Activated CD4-positive, alpha-beta T cell treated with anti-CD3 and anti-CD28 coated beads, Interleukin-2, amount 10 ng/mL, durations not matched to agents 24 days and 14 days (primary cell): ENCODE data around the gene C10orf90. TPM values are rescaled to one million over a fixed set of nuclear protein-coding genes. Genes with fewer than 3 reads are reported as not detected.

ENCODE experiments used
- DNase-seq: peaks from one replicate; pipeline ENCODE4 v3.0.0; 2022
- H3K27ac Mint-ChIP-seq: one replicate; pipeline ENCODE4 v1.8.0; 2022; ENCODE audit warnings: mild to moderate bottlenecking, mixed read lengths
- H3K27me3 Mint-ChIP-seq: one replicate; pipeline ENCODE4 v1.8.0; 2022; ENCODE audit warnings: mixed read lengths
- H3K36me3 Mint-ChIP-seq: one replicate; pipeline ENCODE4 v1.8.0; 2022; ENCODE audit warnings: low read depth, mild to moderate bottlenecking, mixed read lengths
- H3K4me1 Mint-ChIP-seq: one replicate; pipeline ENCODE4 v1.8.0; 2021; ENCODE audit warnings: mixed read lengths
- H3K4me3 Mint-ChIP-seq: one replicate; pipeline ENCODE4 v1.8.0; 2022; ENCODE audit warnings: mild to moderate bottlenecking, moderate library complexity, mixed read lengths
- H3K9me3 Mint-ChIP-seq: one replicate; pipeline ENCODE4 v1.8.0; 2021; ENCODE audit warnings: mixed read lengths
- intact Hi-C: fragments of 100-400 bp; cut with micrococcal nuclease; formaldehyde crosslinking; loops from one replicate; pipeline ENCODE4 v1.15.1; 2023
- total RNA-seq: library from RNA; stranded (reverse); gene quantifications from 2 replicates; pipeline ENCODE4 v1.2.3, GENCODE V29; 2022

The C10orf90 gene
- total RNA-seq, 1 donor from 2014 or later, result not detected

- Mint-ChIP-seq H3K4me1 (no peaks in the 10 kb centered on the region), H3K9me3 (peaks cover 7% of the 10 kb centered on the region), H3K36me3 (no peaks in the 10 kb centered on the region), H3K4me3 (no peak overlapping the region), H3K27ac (no peak overlapping the region), H3K27me3 (no peaks in the 10 kb centered on the region)
- DNase-seq, result no peak
- intact Hi-C loops, result no loop called here
Observed at GRCh38 chr10:126687121-126687606, 16.7 kb upstream of the C10orf90 start.

- intact Hi-C loops, result no loop called here
- Mint-ChIP-seq H3K4me3 (no peak overlapping the region), H3K4me1 (no peaks in the 10 kb centered on the region), H3K36me3 (no peaks in the 10 kb centered on the region), H3K9me3 (peaks cover 7% of the 10 kb centered on the region), H3K27me3 (no peaks in the 10 kb centered on the region), H3K27ac (no peak overlapping the region)
- DNase-seq, result no peak
Observed at GRCh38 chr10:126686719-126687118, 16.2 kb upstream of the C10orf90 start.

- Mint-ChIP-seq H3K4me1 (no peaks in the 10 kb centered on the region), H3K4me3 (no peak overlapping the region), H3K9me3 (peaks cover 7% of the 10 kb centered on the region), H3K27ac (no peak overlapping the region), H3K27me3 (no peaks in the 10 kb centered on the region), H3K36me3 (no peaks in the 10 kb centered on the region)
- intact Hi-C loops, result no loop called here
- DNase-seq, result no peak
Observed at GRCh38 chr10:126686268-126686667, 15.8 kb upstream of the C10orf90 start.

- DNase-seq, result no peak
- intact Hi-C loops, result no loop called here
- no peak overlapping the region for H3K4me3 Mint-ChIP-seq
- no peaks in the 10 kb centered on the region for H3K27me3 Mint-ChIP-seq
- H3K9me3 Mint-ChIP-seq, result peaks cover 7% of the 10 kb centered on the region
- H3K4me1 Mint-ChIP-seq, result no peaks in the 10 kb centered on the region
- no peaks in the 10 kb centered on the region for H3K36me3 Mint-ChIP-seq
- H3K27ac Mint-ChIP-seq, result no peak overlapping the region
Observed at GRCh38 chr10:126685756-126686155, 15.3 kb upstream of the C10orf90 start.

- H3K4me1 Mint-ChIP-seq, result no peaks in the 10 kb centered on the region
- H3K9me3 Mint-ChIP-seq, result peaks cover 7% of the 10 kb centered on the region
- no peak overlapping the region for H3K4me3 Mint-ChIP-seq
Observed at GRCh38 chr10:126684171-126684745, 13.8 kb upstream of the C10orf90 start.

GRCh38 chr10:126683466-126683865 lies 13.0 kb upstream of the C10orf90 start:
- peaks cover 4% of the 10 kb centered on the region for H3K9me3 Mint-ChIP-seq

More at GRCh38 chr10:126684171-126684745, 13.8 kb upstream of the C10orf90 start:
- intact Hi-C loops, result no loop called here
- Mint-ChIP-seq H3K36me3 (no peaks in the 10 kb centered on the region), H3K27ac (no peak overlapping the region), H3K27me3 (no peaks in the 10 kb centered on the region)
- DNase-seq, result no peak

GRCh38 chr10:126675656-126676438 lies 5.4 kb upstream of the C10orf90 start:
- H3K27ac Mint-ChIP-seq, result no peak overlapping the region
- H3K36me3 Mint-ChIP-seq, result no peaks in the 10 kb centered on the region
- H3K4me1 Mint-ChIP-seq, result no peaks in the 10 kb centered on the region
- peaks cover 9% of the 10 kb centered on the region for H3K9me3 Mint-ChIP-seq
- H3K27me3 Mint-ChIP-seq, result no peaks in the 10 kb centered on the region
- intact Hi-C loops, result no loop called here
- DNase-seq, result no peak
- H3K4me3 Mint-ChIP-seq, result no peak overlapping the region

More at GRCh38 chr10:126683466-126683865, 13.0 kb upstream of the C10orf90 start:
- intact Hi-C loops, result no loop called here
- no peaks in the 10 kb centered on the region for H3K27me3 Mint-ChIP-seq
- DNase-seq, result no peak
- no peaks in the 10 kb centered on the region for H3K36me3 Mint-ChIP-seq
- H3K27ac Mint-ChIP-seq, result no peak overlapping the region
- H3K4me3 Mint-ChIP-seq, result no peak overlapping the region
- no peaks in the 10 kb centered on the region for H3K4me1 Mint-ChIP-seq

GRCh38 chr10:126674741-126675515 lies 4.4 kb upstream of the C10orf90 start:
- intact Hi-C loops, result no loop called here
- Mint-ChIP-seq H3K9me3 (peaks cover 9% of the 10 kb centered on the region), H3K27ac (no peak overlapping the region), H3K27me3 (no peaks in the 10 kb centered on the region), H3K36me3 (no peaks in the 10 kb centered on the region), H3K4me1 (no peaks in the 10 kb centered on the region), H3K4me3 (no peak overlapping the region)
- DNase-seq, result no peak

- no peak for DNase-seq
- Mint-ChIP-seq H3K4me1 (no peaks in the 10 kb centered on the region), H3K9me3 (peaks cover 9% of the 10 kb centered on the region), H3K27me3 (no peaks in the 10 kb centered on the region), H3K36me3 (no peaks in the 10 kb centered on the region), H3K4me3 (no peak overlapping the region), H3K27ac (no peak overlapping the region)
- intact Hi-C loops, result no loop called here
Observed at GRCh38 chr10:126673565-126673964, 3.1 kb upstream of the C10orf90 start.

- Mint-ChIP-seq H3K27me3 (no peaks in the 10 kb centered on the region), H3K4me1 (no peaks in the 10 kb centered on the region), H3K9me3 (peaks cover 9% of the 10 kb centered on the region), H3K27ac (no peak overlapping the region), H3K36me3 (no peaks in the 10 kb centered on the region), H3K4me3 (no peak overlapping the region)
- DNase-seq, result no peak
- intact Hi-C loops, result no loop called here
Observed at GRCh38 chr10:126671402-126671975, 996 bp upstream of the C10orf90 start.

- DNase-seq, result no peak
- Mint-ChIP-seq H3K4me1 (no peaks in the 10 kb centered on the region), H3K36me3 (no peaks in the 10 kb centered on the region), H3K27ac (no peak overlapping the region), H3K4me3 (no peak overlapping the region), H3K9me3 (peaks cover 9% of the 10 kb centered on the region), H3K27me3 (no peaks in the 10 kb centered on the region)
- intact Hi-C loops, result no loop called here
Observed at GRCh38 chr10:126670895-126671261, 385 bp upstream of the C10orf90 start.

- Mint-ChIP-seq H3K27ac (no peak overlapping the region), H3K4me1 (no peaks in the 10 kb centered on the region), H3K36me3 (no peaks in the 10 kb centered on the region), H3K4me3 (no peak overlapping the region), H3K27me3 (no peaks in the 10 kb centered on the region), H3K9me3 (peaks cover 9% of the 10 kb centered on the region)
- DNase-seq, result no peak
- intact Hi-C loops, result no loop called here
Observed at GRCh38 chr10:126669168-126669567, 1.3 kb downstream of the C10orf90 start.

GRCh38 chr10:126668505-126668904 lies 2.0 kb downstream of the C10orf90 start:
- H3K27me3 Mint-ChIP-seq, result no peaks in the 10 kb centered on the region

GRCh38 chr10:126667568-126667967 lies 2.9 kb downstream of the C10orf90 start:
- intact Hi-C loops, result no loop called here
- no peak for DNase-seq
- no peaks in the 10 kb centered on the region for H3K36me3 Mint-ChIP-seq
- peaks cover 2% of the 10 kb centered on the region for H3K4me1 Mint-ChIP-seq
- H3K27me3 Mint-ChIP-seq, result no peaks in the 10 kb centered on the region
- peaks cover 6% of the 10 kb centered on the region for H3K9me3 Mint-ChIP-seq
- H3K27ac Mint-ChIP-seq, result no peak overlapping the region
- H3K4me3 Mint-ChIP-seq, result no peak overlapping the region

More at GRCh38 chr10:126668505-126668904, 2.0 kb downstream of the C10orf90 start:
- DNase-seq, result no peak
- H3K9me3 Mint-ChIP-seq, result peaks cover 8% of the 10 kb centered on the region
- H3K36me3 Mint-ChIP-seq, result no peaks in the 10 kb centered on the region
- H3K4me3 Mint-ChIP-seq, result no peak overlapping the region
- peaks cover 2% of the 10 kb centered on the region for H3K4me1 Mint-ChIP-seq
- H3K27ac Mint-ChIP-seq, result no peak overlapping the region
- intact Hi-C loops, result no loop called here
